ENCODE data around the gene TWNK. TPM values are rescaled to one million over a fixed set of nuclear protein-coding genes. Genes with fewer than 3 reads are reported as not detected.

Gene TWNK
- total RNA-seq, 1 donor from 2014 or later = 5.4 TPM

- no peak for DNase-seq (ENCODE audit: low spot score)
- Mint-ChIP-seq H3K4me1 (ENCODE audit: low read depth) (no peaks in the 10 kb centered on the region), H3K4me3 (ENCODE audit: unreplicated experiment) (no peak overlapping the region), H3K27me3 (ENCODE audit: low read depth) (no peaks in the 10 kb centered on the region), H3K9me3 (ENCODE audit: low read depth) (no peaks in the 10 kb centered on the region), H3K27ac (ENCODE audit: unreplicated experiment) (peak overlapping the region; percentile 6), H3K36me3 (ENCODE audit: low read depth) (peaks cover 20% of the 10 kb centered on the region)
- TF ChIP-seq CTCF (IDR thresholded peaks at IDR 0.05) = no peak
These were observed 38.4 kb upstream of the TWNK start for GRCh38 chr10:100948916-100949315.

- no peaks in the 10 kb centered on the region for H3K9me3 Mint-ChIP-seq (ENCODE audit: low read depth)
- DNase-seq (ENCODE audit: low spot score) = no peak
- H3K27me3 Mint-ChIP-seq (ENCODE audit: low read depth) = no peaks in the 10 kb centered on the region
- no peak for TF ChIP-seq CTCF (IDR thresholded peaks at IDR 0.05)
- H3K36me3 Mint-ChIP-seq (ENCODE audit: low read depth) = peaks cover 29% of the 10 kb centered on the region
- H3K4me3 Mint-ChIP-seq (ENCODE audit: unreplicated experiment) = no peak overlapping the region
- H3K27ac Mint-ChIP-seq (ENCODE audit: unreplicated experiment) = no peak overlapping the region
- peaks cover 5% of the 10 kb centered on the region for H3K4me1 Mint-ChIP-seq (ENCODE audit: low read depth)
These were observed 27.1 kb upstream of the TWNK start for GRCh38 chr10:100960251-100960650.

GRCh38 chr10:100962351-100963080, 24.8 kb upstream of the TWNK start:
- no peak for TF ChIP-seq CTCF (IDR thresholded peaks at IDR 0.05)
- peaks cover 5% of the 10 kb centered on the region for H3K4me1 Mint-ChIP-seq (ENCODE audit: low read depth)
- no peak overlapping the region for H3K4me3 Mint-ChIP-seq (ENCODE audit: unreplicated experiment)
- H3K36me3 Mint-ChIP-seq (ENCODE audit: low read depth) = peaks cover 25% of the 10 kb centered on the region
- H3K27me3 Mint-ChIP-seq (ENCODE audit: low read depth) = no peaks in the 10 kb centered on the region
- no peaks in the 10 kb centered on the region for H3K9me3 Mint-ChIP-seq (ENCODE audit: low read depth)
- no peak for DNase-seq (ENCODE audit: low spot score)
- H3K27ac Mint-ChIP-seq (ENCODE audit: unreplicated experiment) = no peak overlapping the region

- no peak overlapping the region for H3K27ac Mint-ChIP-seq (ENCODE audit: unreplicated experiment)
- no peaks in the 10 kb centered on the region for H3K27me3 Mint-ChIP-seq (ENCODE audit: low read depth)
- no peaks in the 10 kb centered on the region for H3K9me3 Mint-ChIP-seq (ENCODE audit: low read depth)
- peaks cover 11% of the 10 kb centered on the region for H3K4me1 Mint-ChIP-seq (ENCODE audit: low read depth)
- peaks cover 23% of the 10 kb centered on the region for H3K36me3 Mint-ChIP-seq (ENCODE audit: low read depth)
- H3K4me3 Mint-ChIP-seq (ENCODE audit: unreplicated experiment) = no peak overlapping the region
- TF ChIP-seq CTCF (IDR thresholded peaks at IDR 0.05) = no peak
- DNase-seq (ENCODE audit: low spot score) = no peak
These were observed 23.5 kb upstream of the TWNK start for GRCh38 chr10:100963826-100964225.

- no peak for DNase-seq (ENCODE audit: low spot score)
- Mint-ChIP-seq H3K9me3 (ENCODE audit: low read depth) (no peaks in the 10 kb centered on the region), H3K27ac (ENCODE audit: unreplicated experiment) (no peak overlapping the region), H3K4me1 (ENCODE audit: low read depth) (peaks cover 12% of the 10 kb centered on the region), H3K4me3 (ENCODE audit: unreplicated experiment) (no peak overlapping the region), H3K36me3 (ENCODE audit: low read depth) (peaks cover 10% of the 10 kb centered on the region), H3K27me3 (ENCODE audit: low read depth) (no peaks in the 10 kb centered on the region)
- no peak for TF ChIP-seq CTCF (IDR thresholded peaks at IDR 0.05)
These were observed 21.5 kb upstream of the TWNK start for GRCh38 chr10:100965820-100966219.

Measured in chondrocyte (in vitro differentiated cells).